ENCODE measurements around the gene MYRIP.

MYRIP gene

DNA sequence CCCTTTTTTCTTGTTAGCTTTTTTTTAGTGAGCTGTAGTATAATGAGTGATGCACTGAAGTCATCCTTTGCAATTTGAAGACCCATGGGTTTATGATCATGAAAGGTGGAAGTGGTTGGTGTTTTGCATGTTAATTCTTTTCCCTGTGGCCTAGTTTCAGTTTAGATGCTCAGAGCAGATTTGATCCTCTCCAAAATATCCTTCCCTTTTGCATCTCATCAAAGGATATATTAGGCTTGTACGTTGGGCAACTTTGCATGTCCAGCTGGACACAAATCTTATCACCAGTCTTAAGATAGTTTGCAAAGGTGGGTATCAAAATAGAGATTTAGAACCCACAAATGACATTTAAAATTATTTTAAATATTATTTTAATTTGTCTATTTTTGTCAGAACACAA is 72.7 kb downstream of the MYRIP start:
- Mint-ChIP-seq H3K27me3 (no peaks in the 10 kb centered on the region), H3K4me3 (no peak overlapping the region), H3K27ac (no peak overlapping the region), H3K36me3 (ENCODE audit: insufficient read depth) (no peaks in the 10 kb centered on the region), H3K4me1 (ENCODE audit: low read depth in 2 of 2) (no peaks in the 10 kb centered on the region), H3K9me3 (peaks cover 6% of the 10 kb centered on the region in 2 donors)
- ATAC-seq (replicated peaks) (no peak), DNase-seq (no peak)

DNA sequence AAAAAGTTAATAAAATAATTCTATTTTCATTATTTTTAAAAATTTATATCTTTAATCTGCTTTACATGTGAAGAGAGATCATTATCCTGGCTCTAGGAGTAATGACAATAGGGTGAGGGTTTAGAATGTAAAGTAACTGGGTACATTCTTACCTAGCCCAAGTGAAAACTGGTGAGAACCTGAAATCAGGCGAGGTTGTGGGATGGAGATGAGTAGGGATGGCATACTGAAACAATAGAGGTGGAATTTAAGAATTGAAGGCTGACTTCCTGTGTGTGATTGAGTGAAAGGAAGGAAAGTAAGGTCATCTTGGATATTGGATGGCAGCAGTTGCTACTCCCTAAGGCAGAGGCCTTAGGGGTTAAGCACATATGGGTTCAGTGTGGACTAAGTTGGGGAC is 82.7 kb downstream of the MYRIP start:
- Mint-ChIP-seq H3K4me1 (ENCODE audit: low read depth in 2 of 2) (no peaks in the 10 kb centered on the region), H3K27me3 (no peaks in the 10 kb centered on the region), H3K36me3 (ENCODE audit: insufficient read depth) (no peaks in the 10 kb centered on the region), H3K9me3 (no peaks in the 10 kb centered on the region), H3K27ac (no peak overlapping the region), H3K4me3 (no peak overlapping the region)
- DNase-seq = no peak
- ATAC-seq (replicated peaks) = no peak

DNA sequence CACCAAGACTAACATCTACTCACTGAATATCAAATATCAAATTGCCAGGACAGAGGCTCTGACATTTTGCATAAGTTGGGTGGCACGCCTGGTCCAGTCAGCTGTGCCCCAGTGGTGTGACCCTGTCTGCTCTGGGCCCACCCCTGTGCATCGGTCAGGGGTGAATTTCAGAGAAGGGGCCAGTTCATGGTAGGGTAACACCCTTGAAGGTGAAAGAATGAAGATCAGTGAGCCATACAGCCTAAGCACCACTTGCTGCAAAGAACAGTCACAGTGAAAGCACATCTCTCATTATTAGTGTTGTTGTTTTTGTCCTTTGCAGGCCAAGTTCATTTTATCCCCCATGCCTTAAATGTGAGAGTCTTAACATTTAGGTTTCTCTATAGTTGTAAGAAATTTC is 86.8 kb downstream of the MYRIP start:
- DNase-seq = no peak
- Mint-ChIP-seq H3K4me3 (no peak overlapping the region), H3K27ac (no peak overlapping the region), H3K9me3 (no peaks in the 10 kb centered on the region), H3K4me1 (ENCODE audit: low read depth in 2 of 2) (no peaks in the 10 kb centered on the region), H3K27me3 (no peaks in the 10 kb centered on the region), H3K36me3 (ENCODE audit: insufficient read depth) (no peaks in the 10 kb centered on the region)
- no peak for ATAC-seq (replicated peaks)

DNA sequence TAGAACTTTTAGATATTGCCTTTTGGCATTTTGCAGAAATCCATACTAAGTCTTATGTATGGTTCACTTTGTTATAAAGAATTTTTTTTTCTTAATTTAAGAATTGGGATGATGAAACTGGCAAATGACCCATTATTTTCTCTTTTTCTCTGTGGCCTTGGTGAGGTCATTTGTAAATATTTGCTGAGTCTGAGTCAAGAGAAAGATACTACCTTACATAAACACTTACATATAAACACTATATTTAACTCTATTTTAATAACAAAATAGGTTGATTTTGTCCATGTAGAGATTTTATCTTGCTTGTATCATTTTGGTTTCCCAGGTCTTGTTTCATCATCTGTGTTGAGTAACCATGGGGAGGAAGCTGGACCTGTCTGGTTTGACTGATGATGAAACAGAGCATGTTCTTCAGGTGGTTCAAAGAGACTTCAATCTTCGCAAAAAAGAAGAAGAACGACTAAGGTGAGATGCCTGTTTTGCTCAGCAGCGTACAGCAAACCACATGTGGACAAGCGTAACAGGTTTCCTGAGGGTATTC is 91.1 kb downstream of the MYRIP start:
- no peaks in the 10 kb centered on the region for H3K36me3 Mint-ChIP-seq (ENCODE audit: insufficient read depth)
- ATAC-seq (replicated peaks) (no peak), DNase-seq (no peak)
- H3K4me1 Mint-ChIP-seq (ENCODE audit: low read depth in 2 of 2) = no peaks in the 10 kb centered on the region
- H3K27me3 Mint-ChIP-seq = no peaks in the 10 kb centered on the region
- no peaks in the 10 kb centered on the region for H3K9me3 Mint-ChIP-seq
- H3K4me3 Mint-ChIP-seq = no peak overlapping the region
- H3K27ac Mint-ChIP-seq = no peak overlapping the region

DNA sequence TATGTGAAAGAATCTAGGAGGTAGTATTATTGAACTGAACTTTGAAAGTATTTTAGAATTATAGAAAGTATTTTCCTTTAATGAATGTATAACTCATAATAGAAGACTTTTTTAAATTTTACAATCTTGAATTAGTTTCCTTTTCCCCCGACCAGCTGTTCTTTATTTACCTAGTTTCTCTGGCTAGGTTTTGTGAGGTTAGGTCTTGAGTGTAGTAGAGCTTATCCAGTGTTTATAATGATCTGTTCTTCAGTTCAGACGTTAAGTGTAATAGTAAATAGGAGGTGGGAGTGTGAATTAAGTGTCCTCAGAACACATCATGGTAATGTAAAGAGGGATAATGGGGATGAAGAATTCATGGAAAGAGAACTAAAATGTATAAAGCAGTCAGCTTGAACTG is 93.8 kb downstream of the MYRIP start:
- Mint-ChIP-seq H3K4me3 (no peak overlapping the region), H3K4me1 (ENCODE audit: low read depth in 2 of 2) (no peaks in the 10 kb centered on the region), H3K27me3 (no peaks in the 10 kb centered on the region), H3K9me3 (no peaks in the 10 kb centered on the region), H3K27ac (no peak overlapping the region), H3K36me3 (ENCODE audit: insufficient read depth) (no peaks in the 10 kb centered on the region)
- DNase-seq (no peak), ATAC-seq (replicated peaks) (no peak)

DNA sequence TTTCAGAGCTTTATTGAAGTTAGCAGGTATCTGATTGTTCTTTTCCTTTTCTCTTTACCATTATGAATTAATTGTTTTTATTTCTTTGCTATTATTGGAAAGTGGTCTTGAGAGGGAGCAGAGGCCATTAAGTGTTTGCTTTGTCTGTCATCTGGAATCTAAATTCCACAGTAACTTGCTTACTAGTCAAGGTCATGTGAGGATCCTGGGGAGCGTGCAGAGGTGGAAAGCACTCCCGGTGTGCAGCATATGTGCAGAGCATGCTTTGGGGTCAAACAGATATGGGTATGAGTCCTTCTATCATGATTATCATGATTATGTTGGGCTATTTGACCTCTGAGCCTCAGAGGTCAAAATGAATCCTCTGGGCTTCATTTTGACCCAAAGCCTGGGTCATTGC is 96.4 kb downstream of the MYRIP start:
- Mint-ChIP-seq H3K27me3 (no peaks in the 10 kb centered on the region), H3K9me3 (no peaks in the 10 kb centered on the region), H3K27ac (no peak overlapping the region), H3K4me1 (ENCODE audit: low read depth in 2 of 2) (no peaks in the 10 kb centered on the region), H3K4me3 (no peak overlapping the region), H3K36me3 (ENCODE audit: insufficient read depth) (no peaks in the 10 kb centered on the region)
- ATAC-seq (replicated peaks) (no peak), DNase-seq (no peak)

DNA sequence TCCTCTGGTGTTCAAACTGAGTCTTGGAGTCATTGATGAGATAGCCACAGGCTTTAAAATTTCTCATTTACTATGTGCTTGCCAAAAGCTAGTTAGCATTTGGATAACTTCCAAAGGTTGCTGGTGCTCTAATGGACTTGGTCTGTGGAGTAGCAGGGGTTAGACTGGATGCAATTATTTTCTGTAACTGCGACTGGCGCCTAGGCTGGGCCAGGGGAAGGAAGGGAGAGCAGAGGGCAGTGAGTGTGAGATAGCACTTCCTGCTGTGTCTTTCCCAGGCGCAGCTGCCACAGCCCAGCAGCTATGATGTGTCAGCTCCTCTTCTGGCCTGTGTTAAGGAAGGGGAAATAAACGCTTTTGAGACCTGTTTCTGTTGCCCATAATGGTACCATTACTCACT is 98.6 kb downstream of the MYRIP start:
- no peaks in the 10 kb centered on the region for H3K9me3 Mint-ChIP-seq
- DNase-seq = no peak
- no peaks in the 10 kb centered on the region for H3K4me1 Mint-ChIP-seq (ENCODE audit: low read depth in 2 of 2)
- no peak overlapping the region for H3K27ac Mint-ChIP-seq
- no peak overlapping the region for H3K4me3 Mint-ChIP-seq
- no peaks in the 10 kb centered on the region for H3K27me3 Mint-ChIP-seq
- H3K36me3 Mint-ChIP-seq (ENCODE audit: insufficient read depth) = no peaks in the 10 kb centered on the region
- ATAC-seq (replicated peaks) = no peak

DNA sequence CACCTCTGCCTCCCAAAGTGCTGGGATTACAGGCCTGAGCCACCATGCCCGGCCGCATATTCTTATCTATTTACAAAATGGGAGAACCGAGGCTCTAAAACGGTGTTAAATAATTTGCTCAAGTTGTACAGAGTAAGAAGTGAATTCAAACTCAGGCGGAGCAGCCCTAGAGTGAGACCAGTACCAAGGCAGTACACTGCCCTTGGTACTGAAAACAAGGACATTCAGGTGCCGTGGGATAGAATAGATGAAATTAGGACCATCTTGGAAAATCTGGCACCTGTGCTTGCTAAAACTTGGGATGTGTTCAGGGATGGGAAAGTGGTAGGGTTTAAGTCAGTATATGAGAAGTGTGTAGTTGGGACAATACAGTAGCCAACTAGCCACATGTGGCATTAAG is 100.7 kb downstream of the MYRIP start:
- Mint-ChIP-seq H3K4me3 (no peak overlapping the region), H3K9me3 (no peaks in the 10 kb centered on the region), H3K27ac (no peak overlapping the region), H3K36me3 (ENCODE audit: insufficient read depth) (no peaks in the 10 kb centered on the region), H3K27me3 (no peaks in the 10 kb centered on the region), H3K4me1 (ENCODE audit: low read depth in 2 of 2) (no peaks in the 10 kb centered on the region)
- no peak for DNase-seq
- no peak for ATAC-seq (replicated peaks)

DNA sequence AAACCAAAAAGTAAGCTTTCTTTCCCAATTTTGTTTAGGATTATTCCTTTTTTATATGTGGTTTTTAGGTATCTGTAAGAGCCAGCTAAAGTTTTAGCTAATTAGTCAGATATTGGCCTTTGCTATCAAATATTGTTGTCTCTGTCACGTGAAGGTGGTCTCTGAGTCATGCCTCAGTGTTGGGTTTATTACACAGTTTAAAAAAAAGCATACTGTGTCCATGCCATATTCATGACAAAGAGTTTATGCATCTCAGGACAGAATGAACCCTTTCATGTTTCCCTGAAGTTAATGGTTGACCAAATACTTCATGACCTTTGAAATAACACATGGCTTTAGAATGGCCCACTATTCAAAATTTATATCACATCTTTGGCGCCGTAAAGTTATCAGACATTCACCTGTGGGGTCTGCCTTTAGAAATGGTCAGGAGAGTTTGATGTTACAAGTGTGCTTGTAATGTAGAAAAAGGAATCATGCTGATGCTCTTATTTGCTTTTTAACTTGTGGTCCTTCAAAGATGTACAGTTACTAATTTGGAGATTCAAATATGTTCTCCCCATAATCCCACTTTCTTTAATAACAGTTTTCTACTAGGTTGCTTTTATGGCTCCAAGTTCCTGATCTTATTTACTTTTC is 101.5 kb downstream of the MYRIP start:
- no peaks in the 10 kb centered on the region for H3K4me1 Mint-ChIP-seq (ENCODE audit: low read depth in 2 of 2)
- no peaks in the 10 kb centered on the region for H3K9me3 Mint-ChIP-seq
- H3K27me3 Mint-ChIP-seq = no peaks in the 10 kb centered on the region
- H3K27ac Mint-ChIP-seq = no peak overlapping the region
- DNase-seq (no peak), ATAC-seq (replicated peaks) (no peak)
- no peaks in the 10 kb centered on the region for H3K36me3 Mint-ChIP-seq (ENCODE audit: insufficient read depth)
- no peak overlapping the region for H3K4me3 Mint-ChIP-seq

DNA sequence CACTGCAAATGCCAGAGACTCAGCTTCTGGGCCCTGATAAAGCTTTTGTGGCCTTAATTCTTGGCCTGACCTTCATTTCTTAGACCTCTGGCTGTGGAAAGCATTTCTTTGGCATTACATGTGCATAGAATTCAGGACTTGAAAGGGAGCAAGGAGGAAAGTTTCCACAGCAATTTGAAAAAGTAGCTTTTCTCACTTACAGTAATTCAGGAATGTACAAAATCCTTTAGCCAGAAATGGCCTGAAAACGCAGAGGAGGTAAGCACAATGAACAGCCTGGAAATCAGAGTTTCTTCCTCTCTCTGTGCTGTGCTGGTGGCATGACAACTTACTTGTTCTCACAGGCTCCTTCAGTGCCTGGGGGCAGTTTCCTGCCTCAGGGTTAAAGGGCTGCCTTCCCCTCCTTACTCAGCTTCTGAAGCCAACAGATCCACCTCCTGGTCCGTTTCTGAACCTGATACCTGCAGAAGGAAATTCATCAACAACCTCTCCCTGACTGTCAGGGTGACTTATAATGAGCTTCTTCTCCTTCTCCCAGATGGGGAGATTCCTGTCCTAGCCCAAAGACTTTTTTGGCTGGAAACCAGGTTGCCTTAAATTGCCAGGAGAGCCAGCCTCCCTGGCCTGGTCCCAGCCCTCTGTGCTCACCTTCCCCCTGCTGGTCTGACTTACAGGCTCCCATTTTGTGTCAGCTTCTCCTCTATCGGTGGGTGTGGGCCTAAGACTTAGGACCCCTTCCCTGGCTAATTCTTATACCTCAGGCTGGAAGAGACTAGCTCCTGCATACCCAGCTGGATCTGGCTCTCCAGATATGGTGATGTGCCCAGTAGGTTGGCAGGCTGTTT is 102.3 kb downstream of the MYRIP start:
- Mint-ChIP-seq H3K27ac (no peak overlapping the region), H3K4me1 (ENCODE audit: low read depth in 2 of 2) (no peaks in the 10 kb centered on the region), H3K27me3 (no peaks in the 10 kb centered on the region), H3K9me3 (no peaks in the 10 kb centered on the region), H3K4me3 (no peak overlapping the region), H3K36me3 (ENCODE audit: insufficient read depth) (no peaks in the 10 kb centered on the region)
- ATAC-seq (replicated peaks) (no peak), DNase-seq (no peak)

DNA sequence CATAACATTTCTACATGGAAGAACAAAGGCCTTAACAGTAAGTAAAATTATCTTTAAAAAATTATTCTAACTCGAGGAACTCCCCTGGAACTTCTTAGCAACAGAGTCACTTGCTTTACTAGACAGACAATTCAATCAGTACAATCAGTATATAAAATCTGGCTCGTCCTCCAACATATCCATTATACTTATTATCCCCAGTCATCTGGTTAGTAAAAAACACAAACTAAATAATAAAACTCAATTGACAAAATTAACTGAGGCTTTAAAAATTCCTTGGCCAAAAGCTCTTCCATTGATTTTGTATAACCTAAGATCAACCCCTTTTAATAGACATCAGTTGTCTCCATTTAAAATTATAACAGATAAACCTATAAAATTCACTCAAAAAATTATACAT is 105.6 kb downstream of the MYRIP start:
- DNase-seq (no peak), ATAC-seq (replicated peaks) (no peak)
- Mint-ChIP-seq H3K27me3 (no peaks in the 10 kb centered on the region), H3K4me1 (ENCODE audit: low read depth in 2 of 2) (no peaks in the 10 kb centered on the region), H3K36me3 (ENCODE audit: insufficient read depth) (no peaks in the 10 kb centered on the region), H3K9me3 (peaks cover 0 to 4% of the 10 kb centered on the region in 2 donors), H3K27ac (no peak overlapping the region), H3K4me3 (no peak overlapping the region)

DNA sequence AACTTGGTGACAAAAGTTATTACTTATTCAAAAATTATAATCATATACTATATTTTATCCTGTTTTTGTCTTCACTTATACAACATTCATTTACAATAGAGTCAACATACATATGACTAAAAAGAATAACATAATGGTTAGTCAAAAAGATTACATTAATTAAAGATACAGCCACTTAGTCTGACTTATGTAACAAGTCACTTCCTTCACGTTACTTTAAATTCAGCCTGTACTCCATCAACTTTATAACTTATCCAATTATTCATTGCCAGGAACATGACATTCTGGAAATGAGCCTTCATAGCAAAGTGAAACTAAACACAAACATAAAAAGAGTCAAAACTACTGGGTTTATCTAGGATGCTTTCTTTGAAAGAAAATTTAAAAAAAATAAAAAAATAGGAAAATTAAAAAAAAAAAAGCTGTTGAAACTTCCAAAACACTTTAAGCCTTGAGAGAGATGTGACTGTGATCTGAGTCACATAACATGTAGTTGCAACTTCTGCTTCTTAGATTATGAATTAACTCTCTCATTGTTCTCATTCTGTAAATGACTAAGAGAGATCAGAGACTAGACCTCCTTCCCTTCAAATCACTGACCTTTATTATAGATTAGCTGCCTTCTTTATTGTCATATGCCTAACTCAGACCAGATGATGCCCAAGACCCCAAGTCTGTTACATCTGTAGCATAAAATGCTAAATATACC is 107.8 kb downstream of the MYRIP start:
- Mint-ChIP-seq H3K4me1 (ENCODE audit: low read depth in 2 of 2) (no peaks in the 10 kb centered on the region), H3K36me3 (ENCODE audit: insufficient read depth) (no peaks in the 10 kb centered on the region), H3K27me3 (no peaks in the 10 kb centered on the region), H3K4me3 (no peak overlapping the region), H3K9me3 (peaks cover 0 to 6% of the 10 kb centered on the region in 2 donors), H3K27ac (no peak overlapping the region)
- ATAC-seq (replicated peaks) (no peak), DNase-seq (no peak)

DNA sequence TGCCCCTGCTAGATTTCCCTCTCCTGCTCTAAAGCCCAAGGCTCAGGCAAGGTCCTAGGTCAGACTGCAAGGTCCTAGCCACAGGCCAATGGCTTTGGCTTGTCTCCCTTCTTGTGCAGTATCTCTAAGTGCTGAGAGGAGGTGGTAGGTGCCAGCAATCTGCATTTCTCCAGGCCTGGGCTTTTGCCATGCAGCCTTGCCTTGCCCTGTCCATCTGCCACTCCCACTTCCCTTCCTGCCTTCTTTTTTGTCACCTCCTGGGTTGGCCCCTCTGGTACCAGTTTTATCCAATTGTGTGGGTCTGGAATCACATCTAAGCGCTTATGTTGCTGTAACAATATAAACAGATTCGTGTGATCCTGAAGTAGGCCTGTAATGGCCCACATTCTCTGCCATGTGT is 109.9 kb downstream of the MYRIP start:
- Mint-ChIP-seq H3K27me3 (no peaks in the 10 kb centered on the region), H3K4me3 (no peak overlapping the region), H3K4me1 (ENCODE audit: low read depth in 2 of 2) (no peaks in the 10 kb centered on the region), H3K36me3 (ENCODE audit: insufficient read depth) (no peaks in the 10 kb centered on the region), H3K27ac (no peak overlapping the region), H3K9me3 (peaks cover 0 to 6% of the 10 kb centered on the region in 2 donors)
- DNase-seq = no peak
- no peak for ATAC-seq (replicated peaks)

DNA sequence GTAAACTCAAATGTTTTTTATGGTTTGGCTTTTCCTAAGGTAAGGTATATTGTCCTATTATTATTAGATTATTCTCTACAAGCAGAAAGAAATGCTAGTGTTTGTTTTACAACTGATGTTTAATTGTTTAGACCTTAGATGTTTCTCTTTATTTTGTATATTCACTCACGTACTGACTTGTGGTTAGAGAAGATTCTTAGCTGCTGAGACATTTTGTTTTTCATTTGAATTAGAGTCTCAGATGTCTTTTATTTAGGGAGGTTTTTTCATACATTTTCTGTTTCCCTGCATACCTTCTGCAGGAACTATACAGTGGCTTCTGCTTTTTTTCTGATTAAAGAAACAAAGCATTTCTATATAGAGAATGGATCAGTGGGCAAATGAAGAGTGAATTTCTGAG is 110.9 kb downstream of the MYRIP start:
- DNase-seq = no peak
- H3K4me1 Mint-ChIP-seq (ENCODE audit: low read depth in 2 of 2) = no peaks in the 10 kb centered on the region
- H3K36me3 Mint-ChIP-seq (ENCODE audit: insufficient read depth) = no peaks in the 10 kb centered on the region
- H3K27me3 Mint-ChIP-seq = no peaks in the 10 kb centered on the region
- H3K27ac Mint-ChIP-seq = no peak overlapping the region
- H3K4me3 Mint-ChIP-seq = no peak overlapping the region
- peaks cover 0 to 6% of the 10 kb centered on the region in 2 donors for H3K9me3 Mint-ChIP-seq
- no peak for ATAC-seq (replicated peaks)

Data from effector memory CD8-positive, alpha-beta T cell (primary cell).